GM18868 (cell line): ENCODE results near the gene DEXI.

Source experiments
- ATAC-seq: cut with Tn5 transposase; IDR thresholded peaks from one replicate; pipeline ENCODE4 v1.9.1; 2021; ENCODE audit warnings: mild to moderate bottlenecking, moderate library complexity; ENCODE audit not compliant: unreplicated experiment

Gene DEXI

GRCh38 chr16:10896723-10897122 lies 45.5 kb downstream of the DEXI start:
- ATAC-seq, result no peak

GRCh38 chr16:10896165-10896564 lies 46.1 kb downstream of the DEXI start:
- no peak for ATAC-seq

- no peak for ATAC-seq
Measured at GRCh38 chr16:10895053-10895946, 47.0 kb downstream of the DEXI start.

GRCh38 chr16:10892782-10893318 lies 49.4 kb downstream of the DEXI start:
- ATAC-seq, result no peak

GRCh38 chr16:10889855-10890254 lies 52.4 kb downstream of the DEXI start:
- no peak for ATAC-seq

- no peak for ATAC-seq
Measured at GRCh38 chr16:10888320-10888937, 53.8 kb downstream of the DEXI start.

GRCh38 chr16:10885246-10885645 lies 57.0 kb downstream of the DEXI start:
- ATAC-seq, result no peak

GRCh38 chr16:10883004-10883403 lies 59.3 kb downstream of the DEXI start:
- no peak for ATAC-seq

GRCh38 chr16:10881479-10882030 lies 60.7 kb downstream of the DEXI start:
- no peak for ATAC-seq

- ATAC-seq, result no peak
Measured at GRCh38 chr16:10880594-10881452, 61.4 kb downstream of the DEXI start.

GRCh38 chr16:10879681-10880589 lies 62.3 kb downstream of the DEXI start:
- no peak for ATAC-seq
